ENCODE data around the gene MPV17L2.

MPV17L2 gene

DNA sequence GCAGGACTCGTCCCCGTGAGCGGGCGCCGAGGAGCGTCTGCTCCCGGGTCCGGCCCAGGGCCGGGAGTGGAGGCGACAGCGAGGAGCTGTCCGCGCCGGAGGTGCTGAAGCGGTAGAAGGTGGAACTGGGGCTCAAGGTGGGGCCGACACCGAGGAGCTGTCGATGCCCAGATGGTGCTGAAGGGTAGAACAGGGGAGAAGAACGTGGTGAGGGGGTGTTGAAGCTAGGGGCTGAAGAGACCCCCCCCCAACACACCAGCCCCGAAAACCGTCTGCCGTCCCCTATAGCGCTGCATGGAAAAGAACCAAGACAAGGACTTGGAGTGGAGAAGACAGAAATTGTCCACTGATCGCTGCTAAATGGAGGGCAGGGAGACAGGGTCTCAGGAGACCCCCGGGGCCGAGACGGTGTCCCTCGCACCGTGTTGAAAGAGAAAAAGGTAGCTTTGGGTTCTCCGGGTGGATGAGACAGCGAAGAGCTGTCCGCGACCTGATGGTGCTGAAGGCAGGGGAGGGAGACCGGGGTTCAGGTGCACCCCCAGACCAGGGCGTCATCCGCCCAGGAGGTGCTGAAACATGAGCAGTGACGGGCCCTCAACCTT is 40.3 kb downstream of the MPV17L2 start:
- peaks cover 39% of the 10 kb centered on the region for H3K27me3 ChIP-seq (replicated peaks; ENCODE audit: control insufficient read depth, insufficient read depth, low read length, poor library complexity, severe bottlenecking)
- H3K27ac ChIP-seq (ENCODE audit: insufficient read depth, low read length, poor library complexity, severe bottlenecking), result no peak overlapping the region
- no peak overlapping the region for H3K4me3 ChIP-seq (ENCODE audit: insufficient read depth, low read depth, low read length, poor library complexity, severe bottlenecking)
- no peaks in the 10 kb centered on the region for H3K9me3 ChIP-seq (ENCODE audit: control insufficient read depth, low read length)
- no peaks in the 10 kb centered on the region for H3K36me3 ChIP-seq (ENCODE audit: control insufficient read depth, insufficient read depth, low read length)
- no peaks in the 10 kb centered on the region for H3K4me1 ChIP-seq (ENCODE audit: control insufficient read depth, insufficient read depth, low read length, poor library complexity, severe bottlenecking)
- peak in 2 of 3 donors; percentile 22 to 30 for DNase-seq

DNA sequence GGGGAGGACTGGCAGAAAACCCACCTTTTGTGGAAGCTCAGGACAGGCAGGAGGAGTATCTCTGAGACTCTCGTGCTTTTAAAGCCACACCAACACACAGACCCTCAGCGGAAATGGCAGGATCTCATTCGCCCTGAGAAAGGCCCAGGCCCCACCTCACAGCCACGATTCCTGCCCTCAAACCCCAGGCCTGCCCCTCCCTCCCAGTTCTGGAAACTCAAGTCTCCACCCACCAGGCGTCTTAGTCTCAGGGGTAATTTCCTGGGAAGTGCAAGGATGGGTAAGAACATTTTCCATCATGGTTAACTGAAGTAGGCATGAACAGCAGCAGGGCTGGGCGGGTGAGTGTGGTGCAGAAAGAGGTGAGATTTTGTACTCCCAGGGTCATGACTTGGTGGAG is 41.2 kb downstream of the MPV17L2 start:
- no peaks in the 10 kb centered on the region for H3K4me1 ChIP-seq (ENCODE audit: control insufficient read depth, insufficient read depth, low read length, poor library complexity, severe bottlenecking)
- H3K9me3 ChIP-seq (ENCODE audit: control insufficient read depth, low read length), result no peaks in the 10 kb centered on the region
- H3K4me3 ChIP-seq (ENCODE audit: insufficient read depth, low read depth, low read length, poor library complexity, severe bottlenecking), result no peak overlapping the region
- no peak for DNase-seq
- H3K27ac ChIP-seq (ENCODE audit: insufficient read depth, low read length, poor library complexity, severe bottlenecking), result no peak overlapping the region
- H3K36me3 ChIP-seq (ENCODE audit: control insufficient read depth, insufficient read depth, low read length), result no peaks in the 10 kb centered on the region
- peaks cover 35% of the 10 kb centered on the region for H3K27me3 ChIP-seq (replicated peaks; ENCODE audit: control insufficient read depth, insufficient read depth, low read length, poor library complexity, severe bottlenecking)

DNA sequence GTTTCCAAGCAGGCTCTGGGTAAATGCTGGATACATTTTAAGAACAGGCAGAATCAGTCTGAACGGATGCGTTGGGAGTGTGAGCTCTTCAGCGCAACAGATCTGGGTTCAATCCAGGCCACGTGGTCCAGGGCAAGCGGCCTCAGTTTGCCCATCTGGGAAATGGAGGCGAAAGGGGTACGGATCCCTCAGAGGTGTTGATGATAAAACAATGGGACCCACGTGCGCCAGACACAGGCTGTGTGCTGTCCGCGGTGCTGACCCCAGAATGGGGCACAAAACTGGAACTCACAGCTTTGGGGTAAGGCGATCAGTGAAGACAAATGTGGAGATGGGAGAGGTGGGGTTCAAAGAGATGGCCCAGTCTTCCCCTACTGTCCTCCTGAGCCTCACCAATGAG is 46.3 kb downstream of the MPV17L2 start:
- H3K4me1 ChIP-seq (ENCODE audit: control insufficient read depth, insufficient read depth, low read length, poor library complexity, severe bottlenecking), result no peaks in the 10 kb centered on the region
- no peak overlapping the region for H3K4me3 ChIP-seq (ENCODE audit: insufficient read depth, low read depth, low read length, poor library complexity, severe bottlenecking)
- no peak overlapping the region for H3K27ac ChIP-seq (ENCODE audit: insufficient read depth, low read length, poor library complexity, severe bottlenecking)
- H3K9me3 ChIP-seq (ENCODE audit: control insufficient read depth, low read length), result no peaks in the 10 kb centered on the region
- H3K27me3 ChIP-seq (replicated peaks; ENCODE audit: control insufficient read depth, insufficient read depth, low read length, poor library complexity, severe bottlenecking), result peaks cover 4% of the 10 kb centered on the region
- H3K36me3 ChIP-seq (ENCODE audit: control insufficient read depth, insufficient read depth, low read length), result no peaks in the 10 kb centered on the region
- no peak for DNase-seq

DNA sequence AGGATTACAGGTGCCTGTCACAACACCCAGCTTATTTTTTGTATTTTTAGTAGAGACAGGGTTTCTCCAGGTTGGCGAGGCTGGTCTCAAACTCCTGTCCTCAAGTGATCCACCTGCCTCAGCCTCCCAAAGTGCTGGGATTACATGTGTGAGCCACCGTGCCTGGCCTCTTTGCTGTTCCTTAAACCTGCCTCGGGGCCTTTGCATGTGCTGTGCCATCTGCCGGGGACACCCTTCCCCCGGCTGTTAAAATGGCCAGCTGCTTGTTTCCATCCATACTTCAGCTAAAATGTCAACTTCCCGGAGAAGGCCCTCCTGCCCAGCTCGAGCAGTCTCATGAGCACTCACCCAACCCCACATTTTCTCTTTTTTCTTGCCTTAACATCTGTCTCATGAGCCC is 52.3 kb downstream of the MPV17L2 start:
- Histone ChIP-seq H3K27ac (ENCODE audit: insufficient read depth, low read length, poor library complexity, severe bottlenecking) (no peak overlapping the region), H3K9me3 (ENCODE audit: control insufficient read depth, low read length) (no peaks in the 10 kb centered on the region), H3K27me3 (replicated peaks; ENCODE audit: control insufficient read depth, insufficient read depth, low read length, poor library complexity, severe bottlenecking) (no peaks in the 10 kb centered on the region), H3K4me3 (ENCODE audit: insufficient read depth, low read depth, low read length, poor library complexity, severe bottlenecking) (no peak overlapping the region), H3K36me3 (ENCODE audit: control insufficient read depth, insufficient read depth, low read length) (no peaks in the 10 kb centered on the region), H3K4me1 (ENCODE audit: control insufficient read depth, insufficient read depth, low read length, poor library complexity, severe bottlenecking) (no peaks in the 10 kb centered on the region)
- no peak for DNase-seq

All from effector memory CD4-positive, alpha-beta T cell (primary cell).